Mesendoderm (in vitro differentiated cells): ENCODE data around the gene NEK8.

Source experiments
- DNase-seq: peaks from one replicate; pipeline ENCODE4 v3.0.0; 2013
- H2AK5ac ChIP-seq: 2 replicates; pipeline ENCODE4 v1.6.1; 2013; ENCODE audit warnings: low read length, inconsistent platforms
- H2BK120ac ChIP-seq: 2 replicates; pipeline ENCODE4 v1.6.1; 2013; ENCODE audit warnings: low read depth, mild to moderate bottlenecking, low read length, moderate library complexity, mixed read lengths
- H2BK15ac ChIP-seq: replicated peaks from 2 replicates; pipeline ENCODE4 v1.6.1; 2013; ENCODE audit warnings: low read depth, mild to moderate bottlenecking, moderate library complexity
- H2BK5ac ChIP-seq: 2 replicates; pipeline ENCODE4 v1.6.1; 2013; ENCODE audit warnings: low read length, inconsistent platforms
- H3K18ac ChIP-seq: 2 replicates; pipeline ENCODE4 v1.6.1; 2013; ENCODE audit warnings: mild to moderate bottlenecking, low read length, mixed read lengths
- H3K23ac ChIP-seq: one replicate; pipeline ENCODE4 v1.6.1; 2013; ENCODE audit warnings: low read length
- H3K27ac ChIP-seq: 2 replicates; pipeline ENCODE4 v1.5.1; 2013; ENCODE audit warnings: low read depth, mild to moderate bottlenecking, inconsistent platforms, low read length, moderate library complexity
- H3K27me3 ChIP-seq: 2 replicates; pipeline ENCODE4 v1.6.1; 2013; ENCODE audit warnings: low read length, control low read depth, mild to moderate bottlenecking, inconsistent platforms; ENCODE audit not compliant: insufficient read depth, poor library complexity
- H3K36me3 ChIP-seq: 2 replicates; pipeline ENCODE4 v1.6.1; 2013; ENCODE audit warnings: low read length, inconsistent platforms; ENCODE audit not compliant: control insufficient read depth, insufficient read depth
- H3K4ac ChIP-seq: one replicate; pipeline ENCODE4 v1.6.1; 2013; ENCODE audit warnings: low read depth, mild to moderate bottlenecking, low read length, moderate library complexity
- H3K4me1 ChIP-seq: 2 replicates; pipeline ENCODE4 v1.6.1; 2013; ENCODE audit warnings: low read depth, low read length, inconsistent platforms; ENCODE audit not compliant: control insufficient read depth
- H3K4me2 ChIP-seq: 2 replicates; pipeline ENCODE4 v1.6.1; 2013; ENCODE audit warnings: low read length
- H3K4me3 ChIP-seq: 2 replicates; pipeline ENCODE4 v1.5.1; 2013; ENCODE audit warnings: mild to moderate bottlenecking, low read length
- H3K56ac ChIP-seq: one replicate; pipeline ENCODE4 v1.6.1; 2013; ENCODE audit warnings: low read length
- H3K79me1 ChIP-seq: 2 replicates; pipeline ENCODE4 v1.6.1; 2013; ENCODE audit warnings: low read length, inconsistent platforms
- H3K79me2 ChIP-seq: 2 replicates; pipeline ENCODE4 v1.6.1; 2013; ENCODE audit warnings: mild to moderate bottlenecking, low read length; ENCODE audit not compliant: control insufficient read depth, insufficient read depth
- H3K9ac ChIP-seq: 2 replicates; pipeline ENCODE4 v1.6.1; 2013; ENCODE audit warnings: low read length, inconsistent platforms
- H4K5ac ChIP-seq: one replicate; pipeline ENCODE4 v1.6.1; 2013; ENCODE audit warnings: low read length
- H4K8ac ChIP-seq: one replicate; pipeline ENCODE4 v1.6.1; 2013; ENCODE audit warnings: low read depth, mild to moderate bottlenecking, control low read depth, low read length, moderate library complexity
- WGBS: extraction: QIAGEN DNeasy Blood & Tissue Kit; methylation state at CpG from one replicate; pipeline ENCODE4 v1.1.7; 2013; ENCODE audit warnings: low lambda C conversion rate, missing lambda C conversion rate; ENCODE audit not compliant: insufficient coverage; ENCODE audit errors: extremely low coverage; 5-methylcytosine and 5-hydroxymethylcytosine counted together

NEK8 gene

GRCh38 chr17:28751600-28752366 lies 23.2 kb downstream of the NEK8 start:
- no CpG with 5 or more reads among the region's 10 CpGs for WGBS
- Histone ChIP-seq H2BK120ac (no peak overlapping the region), H2BK5ac (no peak overlapping the region), H4K5ac (no peak overlapping the region), H3K23ac (no peak overlapping the region), H3K79me2 (peaks cover 15% of the 10 kb centered on the region), H3K79me1 (peaks cover 19% of the 10 kb centered on the region), H3K4me1 (peaks cover 3% of the 10 kb centered on the region), H3K27ac (no peak overlapping the region), H3K18ac (no peak overlapping the region), H3K9ac (no peak overlapping the region), H3K36me3 (peaks cover 36% of the 10 kb centered on the region), H3K4ac (no peak overlapping the region), H4K8ac (no peak overlapping the region), H3K4me2 (no peak overlapping the region), H3K56ac (no peak overlapping the region), H3K27me3 (no peaks in the 10 kb centered on the region), H2BK15ac (no peak overlapping the region), H2AK5ac (no peak overlapping the region), H3K4me3 (no peak overlapping the region)
- DNase-seq = no peak

- no peak for DNase-seq
- H3K23ac ChIP-seq = no peak overlapping the region
- no peak overlapping the region for H3K56ac ChIP-seq
- H3K18ac ChIP-seq = no peak overlapping the region
- no peaks in the 10 kb centered on the region for H3K4me1 ChIP-seq
- H3K9ac ChIP-seq = no peak overlapping the region
- H2AK5ac ChIP-seq = no peak overlapping the region
- no peak overlapping the region for H3K4ac ChIP-seq
- no peak overlapping the region for H4K8ac ChIP-seq
- no peaks in the 10 kb centered on the region for H3K27me3 ChIP-seq
- no peak overlapping the region for H3K27ac ChIP-seq
- H3K79me2 ChIP-seq = peaks cover 1% of the 10 kb centered on the region
- WGBS = no CpG with 5 or more reads among the region's 7 CpGs
- no peak overlapping the region for H3K4me3 ChIP-seq
- H4K5ac ChIP-seq = no peak overlapping the region
- no peak overlapping the region for H2BK5ac ChIP-seq
- peaks cover 7% of the 10 kb centered on the region for H3K79me1 ChIP-seq
- no peak overlapping the region for H2BK15ac ChIP-seq
- H3K4me2 ChIP-seq = no peak overlapping the region
- H3K36me3 ChIP-seq = peaks cover 13% of the 10 kb centered on the region
- H2BK120ac ChIP-seq = no peak overlapping the region
Observed at GRCh38 chr17:28755486-28755885, 26.9 kb downstream of the NEK8 start.

GRCh38 chr17:28756049-28756804 lies 27.6 kb downstream of the NEK8 start:
- no peak overlapping the region for H4K5ac ChIP-seq
- H3K79me1 ChIP-seq = peaks cover 4% of the 10 kb centered on the region
- H3K23ac ChIP-seq = no peak overlapping the region
- no peak for DNase-seq
- no peak overlapping the region for H3K27ac ChIP-seq
- no peak overlapping the region for H2BK5ac ChIP-seq
- no peak overlapping the region for H3K18ac ChIP-seq
- H2AK5ac ChIP-seq = no peak overlapping the region
- no peak overlapping the region for H3K4me2 ChIP-seq
- no peaks in the 10 kb centered on the region for H3K27me3 ChIP-seq
- H3K9ac ChIP-seq = no peak overlapping the region
- no peak overlapping the region for H3K4ac ChIP-seq
- H3K4me3 ChIP-seq = no peak overlapping the region
- no peak overlapping the region for H2BK120ac ChIP-seq
- H3K56ac ChIP-seq = no peak overlapping the region
- H3K36me3 ChIP-seq = peaks cover 7% of the 10 kb centered on the region
- H3K4me1 ChIP-seq = peaks cover 3% of the 10 kb centered on the region
- H2BK15ac ChIP-seq = no peak overlapping the region
- H4K8ac ChIP-seq = no peak overlapping the region
- H3K79me2 ChIP-seq = no peaks in the 10 kb centered on the region
- no CpG with 5 or more reads among the region's 5 CpGs for WGBS

GRCh38 chr17:28758411-28759121 lies 30.0 kb downstream of the NEK8 start:
- Histone ChIP-seq H2BK120ac (no peak overlapping the region), H2BK5ac (no peak overlapping the region), H2BK15ac (no peak overlapping the region), H3K23ac (no peak overlapping the region), H3K4me1 (peaks cover 10% of the 10 kb centered on the region), H3K56ac (no peak overlapping the region), H2AK5ac (no peak overlapping the region), H3K4ac (no peak overlapping the region), H3K4me2 (no peak overlapping the region), H3K36me3 (peaks cover 2% of the 10 kb centered on the region), H3K9ac (no peak overlapping the region), H4K8ac (no peak overlapping the region), H3K27me3 (no peaks in the 10 kb centered on the region), H3K4me3 (no peak overlapping the region), H3K27ac (no peak overlapping the region), H3K79me2 (peaks cover 1% of the 10 kb centered on the region), H4K5ac (no peak overlapping the region), H3K18ac (no peak overlapping the region), H3K79me1 (peaks cover 7% of the 10 kb centered on the region)
- no CpG with 5 or more reads among the region's 32 CpGs for WGBS
- DNase-seq = no peak

- Histone ChIP-seq H3K79me1 (peaks cover 8% of the 10 kb centered on the region), H3K4me3 (no peak overlapping the region), H3K27ac (no peak overlapping the region), H3K9ac (no peak overlapping the region), H2BK5ac (no peak overlapping the region), H3K79me2 (peaks cover 2% of the 10 kb centered on the region), H3K4me1 (peaks cover 10% of the 10 kb centered on the region), H2AK5ac (no peak overlapping the region), H2BK120ac (no peak overlapping the region), H4K5ac (no peak overlapping the region), H3K36me3 (peaks cover 2% of the 10 kb centered on the region), H2BK15ac (no peak overlapping the region), H3K27me3 (no peaks in the 10 kb centered on the region), H3K4me2 (no peak overlapping the region), H3K23ac (no peak overlapping the region), H3K4ac (no peak overlapping the region), H3K56ac (no peak overlapping the region), H3K18ac (no peak overlapping the region), H4K8ac (no peak overlapping the region)
- WGBS = no CpG with 5 or more reads among the region's 18 CpGs
- DNase-seq = no peak
Observed at GRCh38 chr17:28759256-28759865, 30.8 kb downstream of the NEK8 start.
